BE2C (cell line): Measurements from ENCODE around the gene IGSF21.
A peak's percentile ranks its signal among the peaks of the same experiment; 100 is the strongest.

Source experiments
- DNase-seq: peaks from one replicate; pipeline ENCODE4 v3.0.0-alpha.2; 2020
- H3K27me3 ChIP-seq: fragments of 250-450 bp; sonication (Bioruptor Pico); 2 replicates; pipeline ENCODE4 v1.5.1; 2020; ENCODE audit warnings: mild to moderate bottlenecking
- H3K36me3 ChIP-seq: fragments of 250-450 bp; sonication (Bioruptor Pico); 2 replicates; pipeline ENCODE4 v1.5.1; 2020; ENCODE audit warnings: mild to moderate bottlenecking
- H3K4me1 ChIP-seq: fragments of 250-450 bp; sonication (Bioruptor Pico); 2 replicates; pipeline ENCODE4 v1.5.1; 2020
- H3K4me3 ChIP-seq: 2 replicates; pipeline ENCODE4 v1.5.1; 2011; ENCODE audit warnings: low read depth, low read length
- H3K9me3 ChIP-seq: fragments of 250-450 bp; sonication (Bioruptor Pico); 2 replicates; pipeline ENCODE4 v1.5.1; 2020
- CTCF ChIP-seq: IDR thresholded peaks from 2 replicates; pipeline ENCODE4 v1.5.1; 2012; ENCODE audit warnings: mild to moderate bottlenecking, low read depth, low read length

IGSF21 gene

DNA sequence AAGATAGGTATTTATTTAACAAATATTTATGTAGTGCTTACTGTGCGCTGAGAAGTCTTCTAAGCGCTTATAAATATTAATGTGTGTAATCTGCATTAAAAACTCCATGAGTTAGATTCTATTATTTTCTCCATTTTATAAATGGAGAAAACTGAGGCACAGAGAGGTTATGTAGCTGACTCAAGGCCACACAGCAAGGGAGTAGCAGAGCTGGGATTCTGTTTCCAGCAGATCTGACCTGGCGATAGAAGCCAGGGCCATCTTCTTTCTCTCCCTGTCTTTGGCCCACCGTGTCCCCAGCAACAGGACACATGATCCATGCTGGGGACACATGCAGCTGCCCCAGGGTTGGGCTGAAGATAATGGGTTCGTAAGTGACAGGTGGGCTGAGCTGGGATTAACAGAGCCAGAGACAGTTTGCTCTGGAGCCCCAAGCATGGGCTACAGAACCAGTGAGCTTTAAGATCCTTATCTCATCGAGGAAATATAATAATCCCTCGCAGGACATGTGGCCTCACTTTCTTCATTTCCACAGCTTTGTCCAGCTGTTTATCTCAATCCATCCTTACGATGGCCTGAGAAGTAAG lies 30.3 kb downstream of the IGSF21 start:
- H3K9me3 ChIP-seq, result no peaks in the 10 kb centered on the region
- no peaks in the 10 kb centered on the region for H3K27me3 ChIP-seq
- DNase-seq, result peak; percentile 66
- H3K4me1 ChIP-seq, result peaks cover 19% of the 10 kb centered on the region
- no peak for TF ChIP-seq CTCF
- H3K36me3 ChIP-seq, result no peaks in the 10 kb centered on the region
- no peak overlapping the region for H3K4me3 ChIP-seq

GRCh38 chr1:18139198-18139981 lies 31.8 kb downstream of the IGSF21 start:
- peak; percentile 47 for DNase-seq
- no peaks in the 10 kb centered on the region for H3K36me3 ChIP-seq
- H3K27me3 ChIP-seq, result no peaks in the 10 kb centered on the region
- no peak overlapping the region for H3K4me3 ChIP-seq
- peak; percentile 8; the same call in 1 of the 2 replicates for TF ChIP-seq CTCF
- no peaks in the 10 kb centered on the region for H3K9me3 ChIP-seq
- peaks cover 13% of the 10 kb centered on the region for H3K4me1 ChIP-seq

DNA sequence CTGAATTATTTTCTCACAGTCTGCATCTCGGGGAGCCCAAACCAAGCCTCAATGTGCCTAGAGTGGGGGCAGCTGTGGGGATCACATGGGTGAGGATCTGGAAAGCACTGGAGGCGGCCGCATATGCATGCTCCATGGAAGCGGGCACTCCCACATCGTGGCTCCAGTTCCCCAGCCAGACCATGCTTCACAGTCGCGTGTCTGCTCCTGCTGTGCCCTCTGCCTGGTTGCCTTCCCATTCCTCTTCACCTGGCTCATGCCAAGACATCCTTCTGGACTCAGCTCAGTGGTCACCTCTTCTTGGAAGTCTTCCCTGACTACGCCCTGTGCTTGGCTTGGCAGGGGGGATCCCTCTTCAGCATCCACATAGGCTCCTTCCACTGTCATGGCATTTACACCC lies 32.8 kb downstream of the IGSF21 start:
- no peak for DNase-seq
- Histone ChIP-seq H3K9me3 (no peaks in the 10 kb centered on the region), H3K27me3 (no peaks in the 10 kb centered on the region), H3K36me3 (no peaks in the 10 kb centered on the region), H3K4me3 (no peak overlapping the region), H3K4me1 (peaks cover 8% of the 10 kb centered on the region)
- TF ChIP-seq CTCF, result no peak

- no peaks in the 10 kb centered on the region for H3K27me3 ChIP-seq
- TF ChIP-seq CTCF, result no peak
- no peaks in the 10 kb centered on the region for H3K9me3 ChIP-seq
- peaks cover 8% of the 10 kb centered on the region for H3K4me1 ChIP-seq
- no peaks in the 10 kb centered on the region for H3K36me3 ChIP-seq
- no peak overlapping the region for H3K4me3 ChIP-seq
- no peak for DNase-seq
Observed at GRCh38 chr1:18141661-18142060, 34.1 kb downstream of the IGSF21 start.

DNA sequence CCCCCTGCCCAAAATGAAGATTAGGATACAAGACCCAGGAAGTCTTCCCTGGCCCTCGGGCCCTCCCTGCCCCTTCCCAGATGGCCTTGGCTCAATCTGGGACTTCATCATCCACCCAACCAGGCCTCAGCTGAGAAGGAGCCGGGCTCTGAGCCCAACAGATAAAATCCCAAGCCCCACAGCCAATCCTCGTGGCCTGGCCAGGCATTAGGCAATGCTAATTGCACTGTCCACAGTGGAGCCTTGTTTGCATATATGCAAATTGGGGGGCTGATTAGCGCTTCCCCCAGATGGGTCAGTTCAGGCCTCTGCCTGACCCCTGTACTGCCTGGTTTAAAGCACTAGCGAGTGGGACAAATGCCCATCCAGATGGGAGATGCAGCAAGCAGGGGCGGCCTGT lies 34.9 kb downstream of the IGSF21 start:
- Histone ChIP-seq H3K4me1 (peaks cover 8% of the 10 kb centered on the region), H3K9me3 (no peaks in the 10 kb centered on the region), H3K4me3 (no peak overlapping the region), H3K36me3 (no peaks in the 10 kb centered on the region), H3K27me3 (no peaks in the 10 kb centered on the region)
- no peak for TF ChIP-seq CTCF
- peak; percentile 37 for DNase-seq

DNA sequence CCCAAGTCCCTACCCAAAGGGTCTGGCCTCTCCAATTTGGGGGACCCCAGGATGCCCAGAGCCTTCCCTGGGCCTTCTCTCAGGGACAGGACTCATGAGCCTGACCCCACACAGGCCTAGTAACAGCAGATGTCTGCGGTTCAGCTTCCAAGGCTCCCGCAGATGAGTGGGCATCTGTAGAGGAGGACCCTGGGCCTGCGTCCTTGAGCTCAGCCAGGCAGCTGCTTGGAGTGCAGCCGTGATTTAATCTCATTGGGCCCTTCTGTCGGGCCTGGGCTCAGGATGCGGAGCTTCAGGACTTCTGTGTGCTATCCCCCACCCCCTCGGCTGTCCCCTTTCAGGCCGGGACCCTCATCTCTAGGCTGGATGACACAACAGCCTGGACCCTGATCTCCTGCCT lies 35.4 kb downstream of the IGSF21 start:
- peaks cover 8% of the 10 kb centered on the region for H3K4me1 ChIP-seq
- H3K27me3 ChIP-seq, result no peaks in the 10 kb centered on the region
- H3K36me3 ChIP-seq, result no peaks in the 10 kb centered on the region
- no peak for TF ChIP-seq CTCF
- no peaks in the 10 kb centered on the region for H3K9me3 ChIP-seq
- no peak overlapping the region for H3K4me3 ChIP-seq
- DNase-seq, result peak; percentile 49
